ENCODE data around the gene CIBAR2. TPM values are rescaled to one million over a fixed set of nuclear protein-coding genes. Genes with fewer than 3 reads are reported as not detected.

Gene CIBAR2
- total and polyA plus RNA-seq, 11 donors: not detected

DNA sequence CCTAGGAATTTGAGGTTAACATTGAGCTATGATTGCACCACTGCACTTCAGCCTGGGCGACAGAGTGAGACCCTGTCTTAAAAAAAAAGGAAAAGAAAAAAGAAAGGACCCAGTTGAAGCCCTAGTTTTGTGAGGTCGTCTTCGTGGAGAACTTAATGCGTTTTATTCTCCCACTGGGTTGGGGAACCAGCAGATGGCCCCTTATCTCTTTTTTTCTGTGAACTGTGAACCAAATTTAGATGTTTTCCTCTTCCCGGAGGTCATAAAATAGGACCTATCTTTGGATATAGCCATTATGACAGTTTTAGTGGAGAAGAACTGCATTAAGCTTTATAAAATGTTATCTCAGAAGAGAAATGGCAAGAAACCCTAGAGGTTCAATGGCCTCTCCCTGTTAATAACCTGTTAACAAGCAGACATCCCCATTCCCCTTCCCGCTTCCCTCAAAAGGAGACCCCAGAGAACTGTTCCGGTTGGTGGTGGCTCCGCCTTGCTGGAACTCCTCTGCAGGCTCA, 61.1 kb downstream of the CIBAR2 start:
- H3K4me3 ChIP-seq: no peak overlapping the region
- H3K36me3 ChIP-seq: no peaks in the 10 kb centered on the region
- 69 to 76% (median 73%) methylated on average over 8 of the region's 8 CpGs for WGBS, 4 donors
- no peaks in the 10 kb centered on the region for H3K9me3 ChIP-seq
- intact Hi-C loops (cut with DNase I): no loop called here
- DNase-seq (no peak), ATAC-seq (no peak)
- peaks cover 0 to 53% (median 12%) of the 10 kb centered on the region in 12 donors for H3K4me1 ChIP-seq
- H3K27me3 ChIP-seq: no peaks in the 10 kb centered on the region
- peak overlapping the region in 4 of 12 donors; percentile 12 to 58 (median 44) for H3K27ac ChIP-seq
- no peak for TF ChIP-seq POLR2A (IDR thresholded peaks at IDR 0.05)
- TF ChIP-seq, protein P1, sequence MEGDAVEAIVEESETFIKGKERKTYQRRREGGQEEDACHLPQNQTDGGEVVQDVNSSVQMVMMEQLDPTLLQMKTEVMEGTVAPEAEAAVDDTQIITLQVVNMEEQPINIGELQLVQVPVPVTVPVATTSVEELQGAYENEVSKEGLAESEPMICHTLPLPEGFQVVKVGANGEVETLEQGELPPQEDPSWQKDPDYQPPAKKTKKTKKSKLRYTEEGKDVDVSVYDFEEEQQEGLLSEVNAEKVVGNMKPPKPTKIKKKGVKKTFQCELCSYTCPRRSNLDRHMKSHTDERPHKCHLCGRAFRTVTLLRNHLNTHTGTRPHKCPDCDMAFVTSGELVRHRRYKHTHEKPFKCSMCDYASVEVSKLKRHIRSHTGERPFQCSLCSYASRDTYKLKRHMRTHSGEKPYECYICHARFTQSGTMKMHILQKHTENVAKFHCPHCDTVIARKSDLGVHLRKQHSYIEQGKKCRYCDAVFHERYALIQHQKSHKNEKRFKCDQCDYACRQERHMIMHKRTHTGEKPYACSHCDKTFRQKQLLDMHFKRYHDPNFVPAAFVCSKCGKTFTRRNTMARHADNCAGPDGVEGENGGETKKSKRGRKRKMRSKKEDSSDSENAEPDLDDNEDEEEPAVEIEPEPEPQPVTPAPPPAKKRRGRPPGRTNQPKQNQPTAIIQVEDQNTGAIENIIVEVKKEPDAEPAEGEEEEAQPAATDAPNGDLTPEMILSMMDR (IDR thresholded peaks at IDR 0.05): no peak

DNA sequence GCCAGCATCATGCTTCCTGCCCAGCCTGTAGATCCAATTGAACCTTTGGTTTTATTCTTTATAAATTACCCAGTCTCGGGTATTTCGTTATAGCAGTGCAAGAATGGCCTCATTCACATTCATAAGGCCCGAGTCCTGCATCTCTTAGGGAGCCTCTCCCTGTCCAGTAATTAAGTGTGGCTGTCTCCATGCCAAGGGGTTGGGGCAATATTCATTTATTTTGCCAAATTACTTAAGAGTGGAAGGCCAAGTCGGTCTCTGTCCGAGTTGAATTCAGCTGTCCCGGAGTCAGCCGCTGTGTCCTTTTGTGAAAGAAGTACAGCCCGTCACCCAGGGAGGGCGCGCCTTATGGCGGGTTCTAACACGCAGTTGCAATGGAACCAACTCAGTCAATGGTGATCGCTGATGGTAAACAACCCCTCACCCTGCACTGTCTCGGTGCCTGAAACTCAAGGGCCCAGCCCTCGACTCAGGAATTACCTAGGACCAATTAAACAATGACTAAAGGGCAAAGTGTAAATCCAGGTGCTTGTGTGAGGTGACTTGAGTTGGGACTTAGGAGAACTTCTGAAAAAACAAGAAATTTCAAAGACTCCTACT, 62.5 kb downstream of the CIBAR2 start:
- no peak for ATAC-seq
- H3K36me3 ChIP-seq: no peaks in the 10 kb centered on the region
- WGBS, 4 donors: 88 to 98% (median 95%) methylated on average over 15 of the region's 15 CpGs
- no peaks in the 10 kb centered on the region for H3K27me3 ChIP-seq
- peaks cover 0 to 43% (median 6%) of the 10 kb centered on the region in 12 donors for H3K4me1 ChIP-seq
- intact Hi-C loops (cut with DNase I): no loop called here
- H3K9me3 ChIP-seq: no peaks in the 10 kb centered on the region
- DNase-seq: no peak
- no peak overlapping the region for H3K27ac ChIP-seq
- TF ChIP-seq POLR2A (IDR thresholded peaks at IDR 0.05): no peak
- TF ChIP-seq, protein P1 (IDR thresholded peaks at IDR 0.05): no peak
- no peak overlapping the region for H3K4me3 ChIP-seq

GRCh38 chr16:85048921-85049562, 63.2 kb downstream of the CIBAR2 start:
- no peaks in the 10 kb centered on the region for H3K27me3 ChIP-seq
- H3K36me3 ChIP-seq: no peaks in the 10 kb centered on the region
- H3K27ac ChIP-seq: no peak overlapping the region
- DNase-seq (no peak), ATAC-seq (no peak)
- intact Hi-C loops (cut with DNase I): no loop called here
- H3K4me3 ChIP-seq: no peak overlapping the region
- WGBS, 4 donors: 83 to 93% (median 89%) methylated on average over 12 to 17 of the region's 17 CpGs
- peaks cover 0 to 39% (median 4%) of the 10 kb centered on the region in 12 donors for H3K4me1 ChIP-seq
- H3K9me3 ChIP-seq: no peaks in the 10 kb centered on the region
- TF ChIP-seq, protein P1 (IDR thresholded peaks at IDR 0.05): no peak
- TF ChIP-seq POLR2A (IDR thresholded peaks at IDR 0.05): no peak

Other genes with a start within 250 kb of the CIBAR2 start
- 10 to 100 TPM; 32.9 to 66.7 (median 44.7) TPM for gene ZDHHC7, start 100.9 kb downstream of the CIBAR2 start, total RNA-seq
- 10 to 100 TPM; 12.0 to 29.7 TPM for gene ZDHHC7, start 100.9 kb downstream of the CIBAR2 start, polyA plus RNA-seq
- 10 to 100 TPM in 4 of 9 donors, 1 to 10 TPM in 5; 4.8 to 14.0 (median 10.0) TPM for gene KIAA0513, start 84.7 kb downstream of the CIBAR2 start, total RNA-seq
- gene KIAA0513, start 84.7 kb downstream of the CIBAR2 start, polyA plus RNA-seq: 1 to 10 TPM; 4.5 to 6.7 TPM